Endodermal cell (in vitro differentiated cells): ENCODE data around the gene SDK2. TPM values are rescaled to one million over a fixed set of nuclear protein-coding genes. Genes with fewer than 3 reads are reported as not detected.

Experiments
- DNase-seq: peaks from one replicate; pipeline ENCODE4 v3.0.0-alpha.2; 2017
- H3K27ac ChIP-seq: 2 replicates; pipeline ENCODE4 v1.5.1; 2013; ENCODE audit warnings: mild to moderate bottlenecking, low read depth, low read length, moderate library complexity
- H3K27me3 ChIP-seq: 2 replicates; pipeline ENCODE4 v1.6.1; 2013; ENCODE audit warnings: mild to moderate bottlenecking, low read length, moderate library complexity; ENCODE audit not compliant: insufficient read depth, control insufficient read depth, poor library complexity, severe bottlenecking
- H3K36me3 ChIP-seq: 2 replicates; pipeline ENCODE4 v1.7.0; 2013; ENCODE audit warnings: mild to moderate bottlenecking, low read length, moderate library complexity; ENCODE audit not compliant: control insufficient read depth, insufficient read depth
- H3K4me1 ChIP-seq: one replicate; pipeline ENCODE4 v1.7.0; 2013; ENCODE audit warnings: low read length; ENCODE audit not compliant: control insufficient read depth, insufficient read depth
- H3K4me3 ChIP-seq: 2 replicates; pipeline ENCODE4 v1.5.1; 2013; ENCODE audit warnings: mild to moderate bottlenecking, low read length, moderate library complexity
- H3K9ac ChIP-seq: 2 replicates; pipeline ENCODE4 v1.6.1; 2013; ENCODE audit warnings: mild to moderate bottlenecking, low read length, moderate library complexity; ENCODE audit not compliant: poor library complexity, severe bottlenecking; ENCODE audit errors: extremely low read depth
- H3K9me3 ChIP-seq: 2 replicates; pipeline ENCODE4 v1.6.1; 2013; ENCODE audit warnings: mild to moderate bottlenecking, low read length, moderate library complexity; ENCODE audit not compliant: control insufficient read depth
- H3K27ac Mint-ChIP-seq: 2 replicates; pipeline ENCODE4 v1.8.0; 2020; ENCODE audit warnings: mixed read lengths
- H3K27me3 Mint-ChIP-seq: 2 replicates; pipeline ENCODE4 v1.8.0; 2021; ENCODE audit warnings: mild to moderate bottlenecking, mixed read lengths; ENCODE audit not compliant: insufficient read depth
- H3K36me3 Mint-ChIP-seq: 2 replicates; pipeline ENCODE4 v1.8.0; 2020; ENCODE audit warnings: low read depth, mixed read lengths
- H3K4me1 Mint-ChIP-seq: 2 replicates; pipeline ENCODE4 v1.8.0; 2020; ENCODE audit warnings: mixed read lengths
- H3K4me3 Mint-ChIP-seq: 2 replicates; pipeline ENCODE4 v1.8.0; 2020; ENCODE audit warnings: mild to moderate bottlenecking, moderate library complexity, mixed read lengths
- H3K9me3 Mint-ChIP-seq: 2 replicates; pipeline ENCODE4 v1.8.0; 2020; ENCODE audit warnings: mild to moderate bottlenecking, mixed read lengths
- WGBS, 2 experiments: methylation state at CpG; one replicate each; pipeline versions ENCODE4 v1.1.5 to v1.1.7; 2013; ENCODE audit warnings: missing lambda C conversion rate in 2 of 2, mixed read lengths in 1 of 2; ENCODE audit not compliant: insufficient coverage in 1 of 2, insufficient read length in 1 of 2; 5-methylcytosine and 5-hydroxymethylcytosine counted together
- total RNA-seq, 2 donors: library from RNA; stranded (reverse); fragmentation: NEBNext Ultra II Directional in 1 of 2; extraction: Animal tissue kit (Norgen Biotek cat#: 25700) in 1 of 2; gene quantifications; 2 replicates in 1 of 2; 3 replicates in 1 of 2; pipeline ENCODE4 v1.2.1, GENCODE V29; 2021
- TF ChIP-seq, protein P1 (sequence below): fragments of 200-600 bp; sonication (generic); conservative IDR thresholded peaks from 2 replicates; pipeline ENCODE4 v1.5.0; 2021; ENCODE audit warnings: antibody characterized with exemption, mild to moderate bottlenecking

Gene SDK2
- total RNA-seq, 2 donors from 2014 or later: 5.9 to 7.0 TPM

DNA sequence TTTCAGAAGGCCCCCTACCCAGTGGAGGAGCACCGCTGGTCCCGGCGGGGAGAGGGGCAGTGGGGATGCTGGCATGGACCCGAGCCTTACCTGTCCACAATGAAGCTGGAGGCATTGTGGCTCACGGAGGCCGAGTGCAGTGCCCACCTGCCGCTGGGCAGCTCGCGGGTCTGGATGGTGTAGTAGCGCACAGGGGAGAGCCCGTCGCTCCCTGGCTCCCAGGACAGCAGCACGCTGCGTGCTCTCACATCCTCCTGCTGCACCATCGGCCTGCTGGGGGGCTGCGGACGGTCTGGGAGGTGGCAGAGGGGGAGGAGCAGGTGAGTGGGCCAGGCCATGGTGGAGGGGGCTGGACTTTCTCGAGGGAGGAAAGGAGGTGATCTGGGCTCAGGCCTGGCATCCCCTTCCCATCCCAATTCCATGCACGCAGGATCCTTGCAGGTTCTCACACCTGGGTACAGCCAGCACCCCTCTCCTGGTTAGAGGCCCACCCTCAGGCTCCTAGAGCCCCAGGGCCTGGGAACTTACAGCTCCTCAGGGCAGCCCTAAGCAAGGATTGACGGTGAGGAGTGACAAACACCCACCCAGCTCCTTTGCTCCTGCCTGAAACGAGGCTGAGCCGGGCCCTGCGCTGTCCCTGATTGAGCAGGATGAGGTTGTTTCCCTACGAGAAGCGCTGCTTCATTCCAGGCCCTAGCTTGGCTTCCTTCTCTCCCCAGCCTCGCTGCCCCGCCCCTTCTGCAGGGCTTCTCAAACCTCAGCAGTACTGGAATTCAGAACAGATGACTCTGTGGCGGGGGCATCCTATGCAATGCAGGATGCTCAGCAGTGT lies 256.3 kb downstream of the SDK2 start:
- Histone ChIP-seq H3K27me3 (no peaks in the 10 kb centered on the region), H3K36me3 (no peaks in the 10 kb centered on the region), H3K4me1 (no peaks in the 10 kb centered on the region), H3K9me3 (no peaks in the 10 kb centered on the region), H3K27ac (peak overlapping the region; percentile 22), H3K4me3 (no peak overlapping the region), H3K9ac (no peak overlapping the region)
- Mint-ChIP-seq H3K27ac (no peak overlapping the region), H3K27me3 (no peaks in the 10 kb centered on the region), H3K36me3 (peaks cover 8% of the 10 kb centered on the region), H3K4me1 (no peaks in the 10 kb centered on the region), H3K9me3 (no peaks in the 10 kb centered on the region), H3K4me3 (no peak overlapping the region)
- WGBS, 2 experiments: 88 to 92% methylated on average over 19 to 28 of the region's 28 CpGs
- TF ChIP-seq, protein P1, sequence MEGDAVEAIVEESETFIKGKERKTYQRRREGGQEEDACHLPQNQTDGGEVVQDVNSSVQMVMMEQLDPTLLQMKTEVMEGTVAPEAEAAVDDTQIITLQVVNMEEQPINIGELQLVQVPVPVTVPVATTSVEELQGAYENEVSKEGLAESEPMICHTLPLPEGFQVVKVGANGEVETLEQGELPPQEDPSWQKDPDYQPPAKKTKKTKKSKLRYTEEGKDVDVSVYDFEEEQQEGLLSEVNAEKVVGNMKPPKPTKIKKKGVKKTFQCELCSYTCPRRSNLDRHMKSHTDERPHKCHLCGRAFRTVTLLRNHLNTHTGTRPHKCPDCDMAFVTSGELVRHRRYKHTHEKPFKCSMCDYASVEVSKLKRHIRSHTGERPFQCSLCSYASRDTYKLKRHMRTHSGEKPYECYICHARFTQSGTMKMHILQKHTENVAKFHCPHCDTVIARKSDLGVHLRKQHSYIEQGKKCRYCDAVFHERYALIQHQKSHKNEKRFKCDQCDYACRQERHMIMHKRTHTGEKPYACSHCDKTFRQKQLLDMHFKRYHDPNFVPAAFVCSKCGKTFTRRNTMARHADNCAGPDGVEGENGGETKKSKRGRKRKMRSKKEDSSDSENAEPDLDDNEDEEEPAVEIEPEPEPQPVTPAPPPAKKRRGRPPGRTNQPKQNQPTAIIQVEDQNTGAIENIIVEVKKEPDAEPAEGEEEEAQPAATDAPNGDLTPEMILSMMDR: no peak
- DNase-seq: peak; percentile 76

DNA sequence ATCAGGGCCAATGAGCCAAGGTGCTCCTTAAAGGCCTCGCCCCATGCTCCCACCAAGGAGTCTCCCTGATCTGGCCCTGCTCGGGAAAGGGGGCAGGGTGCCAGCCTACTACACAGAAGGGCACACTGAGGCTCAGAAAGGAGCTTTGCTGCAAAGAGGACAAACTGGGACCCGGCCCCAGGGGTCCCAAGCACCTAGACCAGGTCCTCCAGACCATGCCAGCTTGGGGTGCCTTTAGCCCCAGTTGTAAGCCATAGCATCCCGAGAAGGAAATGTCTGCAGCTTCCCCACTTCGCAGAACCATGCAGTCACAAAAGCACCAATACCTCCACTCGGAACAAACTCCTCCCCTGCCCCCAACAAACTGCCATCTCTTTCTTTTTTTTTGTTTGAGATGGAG lies 257.7 kb downstream of the SDK2 start:
- TF ChIP-seq, protein P1: no peak
- H3K4me1 Mint-ChIP-seq: no peaks in the 10 kb centered on the region
- H3K4me3 Mint-ChIP-seq: no peak overlapping the region
- H3K27me3 Mint-ChIP-seq: no peaks in the 10 kb centered on the region
- no peak overlapping the region for H3K27ac Mint-ChIP-seq
- WGBS, 2 experiments: 89 to 100% methylated on average over 2 to 5 of the region's 6 CpGs
- Histone ChIP-seq H3K36me3 (no peaks in the 10 kb centered on the region), H3K9ac (no peak overlapping the region), H3K4me3 (no peak overlapping the region), H3K9me3 (no peaks in the 10 kb centered on the region), H3K27me3 (no peaks in the 10 kb centered on the region), H3K4me1 (no peaks in the 10 kb centered on the region), H3K27ac (no peak overlapping the region)
- peaks cover 8% of the 10 kb centered on the region for H3K36me3 Mint-ChIP-seq
- H3K9me3 Mint-ChIP-seq: no peaks in the 10 kb centered on the region
- no peak for DNase-seq

DNA sequence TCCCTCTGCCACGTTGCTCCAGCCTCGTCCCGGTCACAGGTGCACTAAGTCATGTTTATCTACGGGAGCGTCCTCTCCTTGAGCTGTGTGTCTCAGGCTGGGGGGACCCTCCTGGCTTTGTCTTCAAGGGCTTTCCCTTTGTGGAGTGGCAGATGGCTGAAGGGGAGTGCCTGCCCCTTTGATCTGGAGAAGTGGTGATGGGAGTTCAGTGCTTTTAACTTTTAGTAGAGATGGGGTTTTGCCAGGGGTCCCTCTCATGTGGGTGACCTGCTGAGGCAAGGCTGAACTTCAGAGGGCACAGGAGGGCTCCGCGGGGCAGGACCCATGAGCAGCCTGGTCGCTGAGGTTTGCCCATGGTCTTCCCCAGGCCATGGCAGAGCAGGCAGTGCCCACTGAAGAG lies 259.3 kb downstream of the SDK2 start:
- Histone ChIP-seq H3K27me3 (no peaks in the 10 kb centered on the region), H3K4me3 (no peak overlapping the region), H3K9me3 (no peaks in the 10 kb centered on the region), H3K36me3 (no peaks in the 10 kb centered on the region), H3K27ac (no peak overlapping the region), H3K4me1 (no peaks in the 10 kb centered on the region), H3K9ac (no peak overlapping the region)
- 92 to 95% methylated on average over 4 to 8 of the region's 8 CpGs for WGBS, 2 experiments
- Mint-ChIP-seq H3K4me3 (no peak overlapping the region), H3K27me3 (no peaks in the 10 kb centered on the region), H3K27ac (no peak overlapping the region), H3K4me1 (peaks cover 1% of the 10 kb centered on the region), H3K9me3 (no peaks in the 10 kb centered on the region), H3K36me3 (peaks cover 8% of the 10 kb centered on the region)
- TF ChIP-seq, protein P1: no peak
- peak; percentile 45 for DNase-seq
